ENCODE data around the gene BID. TPM values are rescaled to one million over a fixed set of nuclear protein-coding genes. Genes with fewer than 3 reads are reported as not detected.

Gene BID
- total RNA-seq, 1 donor from 2014 or later: 36.4 TPM

GRCh38 chr22:17754233-17754925 is 19.9 kb downstream of the BID start:
- TF ChIP-seq CTCF (conservative IDR thresholded peaks at IDR 0.05): peak; percentile 34
- Mint-ChIP-seq H3K4me3 (no peak overlapping the region), H3K27ac (no peak overlapping the region), H3K4me1 (ENCODE audit: unreplicated experiment) (no peaks in the 10 kb centered on the region), H3K9me3 (no peaks in the 10 kb centered on the region), H3K36me3 (no peaks in the 10 kb centered on the region), H3K27me3 (no peaks in the 10 kb centered on the region)
- DNase-seq (ENCODE audit: extremely low spot score, unreplicated experiment): no peak

- no peak overlapping the region for H3K4me3 Mint-ChIP-seq
- H3K36me3 Mint-ChIP-seq: no peaks in the 10 kb centered on the region
- H3K9me3 Mint-ChIP-seq: no peaks in the 10 kb centered on the region
- no peak for TF ChIP-seq CTCF (conservative IDR thresholded peaks at IDR 0.05)
- no peak for DNase-seq (ENCODE audit: extremely low spot score, unreplicated experiment)
- H3K27ac Mint-ChIP-seq: no peak overlapping the region
- H3K4me1 Mint-ChIP-seq (ENCODE audit: unreplicated experiment): no peaks in the 10 kb centered on the region
- H3K27me3 Mint-ChIP-seq: no peaks in the 10 kb centered on the region
Measured at GRCh38 chr22:17753401-17753989, 20.8 kb downstream of the BID start.

GRCh38 chr22:17751596-17751995 is 22.7 kb downstream of the BID start:
- Mint-ChIP-seq H3K9me3 (no peaks in the 10 kb centered on the region), H3K27ac (no peak overlapping the region), H3K4me1 (ENCODE audit: unreplicated experiment) (no peaks in the 10 kb centered on the region), H3K4me3 (no peak overlapping the region), H3K36me3 (peaks cover under 1% of the 10 kb centered on the region), H3K27me3 (no peaks in the 10 kb centered on the region)
- TF ChIP-seq CTCF (conservative IDR thresholded peaks at IDR 0.05): no peak
- no peak for DNase-seq (ENCODE audit: extremely low spot score, unreplicated experiment)

GRCh38 chr22:17749605-17750395 is 24.5 kb downstream of the BID start:
- Mint-ChIP-seq H3K4me3 (no peak overlapping the region), H3K9me3 (no peaks in the 10 kb centered on the region), H3K4me1 (ENCODE audit: unreplicated experiment) (no peaks in the 10 kb centered on the region), H3K27ac (no peak overlapping the region), H3K27me3 (no peaks in the 10 kb centered on the region), H3K36me3 (peaks cover 4% of the 10 kb centered on the region)
- TF ChIP-seq CTCF (conservative IDR thresholded peaks at IDR 0.05): no peak
- DNase-seq (ENCODE audit: extremely low spot score, unreplicated experiment): no peak

- no peak for DNase-seq (ENCODE audit: extremely low spot score, unreplicated experiment)
- Mint-ChIP-seq H3K27me3 (no peaks in the 10 kb centered on the region), H3K36me3 (peaks cover 4% of the 10 kb centered on the region), H3K4me1 (ENCODE audit: unreplicated experiment) (no peaks in the 10 kb centered on the region), H3K9me3 (no peaks in the 10 kb centered on the region), H3K4me3 (no peak overlapping the region), H3K27ac (no peak overlapping the region)
- TF ChIP-seq CTCF (conservative IDR thresholded peaks at IDR 0.05): peak; percentile 56
Measured at GRCh38 chr22:17748555-17749353, 25.5 kb downstream of the BID start.

All from type B pancreatic cell (in vitro differentiated cells).